Femur (tissue), 1 donor: Measurements from ENCODE around the gene PDE6H.

Source experiments
- DNase-seq: peaks from one replicate; pipeline ENCODE4 v3.0.0-alpha.2; 2017

PDE6H gene

DNA sequence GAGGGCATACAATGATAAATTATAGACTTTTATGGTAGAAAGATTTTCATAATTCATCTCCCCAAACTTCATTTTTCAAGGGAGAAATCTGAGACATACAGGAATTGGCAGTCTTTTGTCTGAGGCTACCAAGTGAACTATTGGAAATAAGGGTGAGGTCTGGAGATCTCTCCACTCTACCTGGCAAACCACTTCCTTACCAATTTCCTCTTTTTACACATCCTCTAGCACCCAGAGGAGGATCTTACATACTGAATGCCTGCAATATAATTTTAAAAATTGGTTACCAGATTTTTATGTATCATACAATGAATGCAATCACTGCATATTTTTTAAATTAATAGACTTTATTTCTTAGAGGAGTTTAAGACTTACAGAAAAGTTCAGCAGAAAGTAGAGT is 6.6 kb downstream of the PDE6H start:
- DNase-seq = no peak

DNA sequence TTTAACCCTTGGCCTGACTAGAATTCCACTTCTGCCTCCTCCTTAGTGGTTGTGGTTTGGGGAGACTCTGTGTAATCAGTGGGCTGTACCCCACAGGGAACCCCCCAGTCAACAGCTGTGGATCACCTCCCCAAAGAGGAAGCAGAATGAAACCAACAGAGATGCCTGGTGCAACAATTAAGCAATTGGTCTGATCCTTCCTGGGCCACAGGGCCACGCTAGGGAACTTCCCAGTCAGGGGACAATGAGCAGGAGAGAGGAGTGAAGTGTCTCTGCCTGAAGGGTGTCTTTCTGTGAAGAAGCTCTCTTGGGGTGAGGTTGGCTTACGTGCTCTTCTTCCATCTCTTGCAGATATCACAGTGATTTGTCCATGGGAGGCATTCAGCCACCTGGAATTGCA is 8.2 kb downstream of the PDE6H start:
- DNase-seq = no peak

DNA sequence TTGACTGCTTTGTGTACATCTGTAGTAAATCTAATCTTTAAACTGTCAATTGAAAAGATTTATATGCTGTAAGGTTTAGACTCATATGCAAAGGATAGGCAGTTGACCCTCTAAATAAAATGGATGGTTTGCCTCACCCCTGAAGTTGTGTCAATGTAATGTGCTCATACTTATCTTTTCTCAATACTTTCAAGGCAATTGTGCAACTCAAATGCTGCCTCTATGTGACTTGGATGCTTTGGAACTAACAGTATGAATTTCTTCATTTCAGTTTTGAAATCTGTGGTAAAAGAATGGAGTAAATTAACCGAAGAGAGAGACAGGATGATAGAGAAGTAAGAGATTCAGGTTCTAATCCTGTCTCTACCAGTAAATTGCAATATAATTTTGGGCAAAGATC is 9.7 kb downstream of the PDE6H start:
- DNase-seq = no peak

DNA sequence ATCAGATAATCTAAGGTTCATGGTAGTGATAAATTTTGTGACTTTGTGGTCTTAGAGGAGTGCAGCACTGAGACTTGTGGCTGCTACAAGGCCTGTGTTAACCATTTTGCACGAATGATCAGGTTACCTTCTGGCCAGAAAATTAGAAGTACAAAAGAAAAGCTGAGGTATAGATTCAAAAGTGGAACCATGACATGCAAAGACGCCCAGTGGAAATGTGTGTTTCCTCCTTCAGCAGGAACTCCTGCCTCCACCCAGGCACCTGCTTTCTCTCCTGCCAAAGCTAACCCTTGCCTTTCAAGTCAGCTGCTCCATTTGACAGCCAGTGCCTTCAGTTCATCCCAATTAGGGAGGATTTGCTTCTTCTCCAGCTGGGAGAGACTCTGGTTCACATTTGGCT is 10.1 kb downstream of the PDE6H start:
- no peak for DNase-seq

DNA sequence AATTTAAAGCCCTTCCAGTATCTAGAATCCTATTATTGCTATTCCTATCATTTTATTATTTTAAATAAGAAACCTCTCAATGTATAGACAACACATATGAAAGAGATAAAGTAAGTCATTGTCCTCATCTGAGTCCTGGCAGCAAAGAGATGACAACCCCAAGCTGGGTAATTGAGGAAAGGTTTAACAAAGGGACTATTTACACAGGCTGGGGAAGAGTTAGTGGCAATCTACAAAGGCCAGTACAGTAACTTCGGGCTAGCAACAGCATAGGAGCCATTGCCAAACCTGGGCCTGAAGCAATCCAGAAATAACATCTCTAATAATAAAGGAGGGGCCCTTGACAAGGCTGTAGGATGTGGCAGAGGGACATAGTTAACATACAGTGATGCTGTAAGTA is 11.2 kb downstream of the PDE6H start:
- no peak for DNase-seq

DNA sequence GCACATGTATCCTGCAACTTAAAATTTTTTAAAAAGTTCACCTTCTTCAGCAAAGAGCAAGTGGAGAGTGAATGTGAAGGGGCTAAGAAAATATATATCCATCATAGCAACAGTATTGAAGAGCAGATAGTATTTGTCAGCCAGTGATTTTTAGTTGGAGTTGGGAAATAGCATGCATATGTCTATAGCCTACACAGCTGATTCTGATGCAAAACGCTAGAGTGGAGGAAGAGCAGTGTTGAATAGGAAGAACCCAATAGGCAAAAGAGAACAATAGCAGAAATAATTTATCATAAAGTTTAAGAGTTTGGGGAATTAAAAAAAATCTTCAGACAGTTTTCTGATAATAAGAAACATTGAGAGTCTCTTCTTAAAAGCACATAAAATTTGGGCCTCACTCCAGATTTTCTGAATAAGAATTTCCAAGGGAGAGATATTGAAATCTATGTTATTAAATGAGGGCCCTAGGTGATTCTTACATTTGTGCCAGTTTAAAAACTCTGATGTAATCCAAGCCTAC is 12.0 kb downstream of the PDE6H start:
- no peak for DNase-seq

DNA sequence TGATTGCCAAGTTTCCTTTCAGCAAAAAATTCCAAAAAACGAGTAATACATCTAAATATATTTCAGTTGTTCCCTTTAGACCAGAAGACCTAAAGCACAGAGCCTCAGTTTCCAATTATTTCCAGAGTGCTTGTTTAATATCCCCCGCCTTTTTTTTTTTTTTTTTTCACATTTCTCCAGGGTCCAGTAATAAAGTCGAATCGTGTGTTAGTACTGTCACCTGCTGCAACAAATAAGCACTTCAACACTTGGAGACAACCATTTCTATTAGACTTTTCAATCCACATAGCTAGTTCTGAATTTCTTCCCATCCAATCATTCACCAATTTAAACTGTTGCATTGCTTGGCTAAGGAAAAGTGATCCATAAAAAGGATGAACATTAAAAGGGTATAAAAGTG is 13.6 kb downstream of the PDE6H start:
- DNase-seq = no peak

DNA sequence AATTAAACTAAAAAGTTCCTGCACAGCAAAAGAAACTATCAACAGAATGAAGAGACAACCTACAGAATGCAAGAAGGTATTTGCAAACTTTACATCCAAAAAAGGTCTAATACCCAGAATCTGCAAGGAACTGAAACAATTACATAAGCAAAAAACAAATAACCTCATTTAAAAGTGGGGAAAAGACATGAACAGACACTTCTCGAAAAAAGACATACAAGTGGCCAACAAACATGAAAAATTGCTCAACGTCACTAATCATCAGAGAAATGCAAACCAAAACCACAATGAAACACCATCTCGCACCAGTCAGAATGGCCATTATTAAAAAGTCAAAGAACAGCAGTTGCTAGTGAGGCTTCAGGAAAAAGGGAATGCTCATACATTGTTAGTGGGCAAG is 15.2 kb downstream of the PDE6H start:
- no peak for DNase-seq

DNA sequence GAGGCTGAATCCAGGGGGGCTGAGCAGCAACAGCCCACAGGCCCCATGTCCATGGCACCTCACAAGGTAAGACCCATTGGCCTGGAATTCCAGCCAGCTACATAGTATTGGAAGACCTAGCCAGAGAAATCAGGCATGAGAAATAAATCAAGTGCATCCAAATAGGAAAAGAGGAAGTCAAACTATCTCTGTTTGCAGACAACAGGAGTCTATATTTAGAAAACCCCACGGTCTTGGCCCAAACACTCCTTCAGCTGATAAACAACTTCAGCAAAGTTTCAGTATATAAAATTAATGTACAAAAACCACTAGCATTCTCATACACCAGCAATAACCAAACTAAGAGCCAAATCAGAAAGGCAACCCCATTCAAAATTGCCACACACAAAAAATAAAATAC is 16.9 kb downstream of the PDE6H start:
- no peak for DNase-seq

DNA sequence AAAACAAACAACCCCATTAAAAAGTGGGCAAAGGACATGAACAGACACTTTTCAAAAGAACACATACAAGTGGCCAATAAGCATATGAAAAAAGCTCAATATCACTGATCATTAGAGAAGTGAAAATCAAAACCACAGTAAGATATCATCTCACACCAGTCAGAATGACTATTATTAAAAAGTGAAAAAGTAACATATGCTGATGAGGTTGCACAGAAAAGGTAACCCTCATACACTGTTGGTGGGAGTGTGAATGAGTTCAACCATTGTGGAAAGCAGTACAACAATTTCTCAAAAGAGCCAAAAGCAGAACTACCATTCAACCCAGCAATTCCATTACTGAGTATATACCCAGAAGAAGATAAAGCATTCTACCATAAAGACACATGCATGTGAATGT is 18.2 kb downstream of the PDE6H start:
- DNase-seq = no peak

DNA sequence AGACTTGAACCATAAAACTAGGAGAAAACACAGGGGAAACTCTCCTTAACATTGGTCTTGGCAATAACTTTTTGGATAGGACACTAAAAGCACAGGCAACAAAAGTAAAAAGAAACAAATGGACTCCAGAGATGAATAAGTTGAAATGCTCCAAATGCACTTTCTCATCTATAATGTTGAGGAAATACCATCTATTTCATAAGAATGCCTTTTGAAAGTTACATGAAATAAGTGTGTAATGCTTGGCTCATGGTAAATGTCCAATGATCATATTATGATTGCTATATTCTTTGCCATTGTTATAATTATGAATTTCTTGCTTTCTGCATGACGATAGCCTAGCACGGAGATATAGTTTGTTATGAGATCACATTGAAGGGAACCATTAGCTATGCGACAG is 19.8 kb downstream of the PDE6H start:
- no peak for DNase-seq

DNA sequence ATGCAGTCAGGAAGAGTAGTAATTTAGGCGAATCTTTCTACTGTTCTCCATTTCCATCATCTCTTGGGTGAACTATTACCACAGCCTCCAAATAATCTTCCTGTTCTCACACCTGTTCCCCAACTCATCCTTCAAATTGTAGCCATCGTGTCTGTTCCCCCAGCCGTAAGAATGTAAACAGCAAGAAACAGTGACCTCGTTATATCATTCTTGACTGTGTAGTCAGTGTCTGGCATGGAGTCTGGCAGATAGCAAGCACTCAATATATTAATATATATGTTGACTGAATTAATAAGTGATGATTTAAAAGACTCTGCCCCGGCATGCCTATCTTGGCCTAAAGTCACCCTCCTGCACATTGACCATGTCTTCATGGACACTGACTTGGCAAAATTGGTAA is 20.3 kb downstream of the PDE6H start:
- no peak for DNase-seq

DNA sequence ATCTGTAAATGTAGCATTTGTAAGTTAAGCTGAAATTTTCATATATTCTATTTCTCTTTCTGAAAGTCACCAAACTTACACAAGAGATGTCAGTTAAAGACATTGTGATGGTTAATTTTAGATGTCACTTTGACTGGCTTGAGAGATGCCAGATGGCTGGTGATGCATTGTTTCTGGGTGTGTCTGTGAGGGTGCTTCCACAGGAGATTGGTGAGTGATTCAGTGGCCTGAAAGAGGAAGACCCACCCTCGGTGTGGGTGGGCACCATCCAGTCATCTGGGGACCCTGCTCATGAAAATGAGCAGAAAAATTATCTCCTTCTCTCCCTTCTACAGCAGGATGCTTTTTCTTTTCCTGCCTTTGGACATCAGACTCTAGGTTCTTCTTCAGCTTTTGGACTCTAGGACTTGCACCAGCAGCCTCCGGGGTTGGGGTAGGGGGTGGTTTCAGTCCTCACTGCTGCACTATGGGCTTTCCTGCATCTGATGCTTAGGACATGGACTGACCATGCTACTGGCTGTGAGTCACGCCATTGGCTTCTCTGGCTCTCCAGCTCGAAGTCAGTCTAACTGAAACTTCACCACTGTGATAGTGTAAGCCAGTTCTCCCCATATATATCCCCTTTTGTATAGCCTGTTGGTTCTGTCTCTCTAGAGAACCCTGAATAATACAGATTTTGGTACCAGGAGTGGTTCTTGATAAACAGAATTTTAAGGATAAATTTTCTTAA is 20.9 kb downstream of the PDE6H start:
- no peak for DNase-seq

DNA sequence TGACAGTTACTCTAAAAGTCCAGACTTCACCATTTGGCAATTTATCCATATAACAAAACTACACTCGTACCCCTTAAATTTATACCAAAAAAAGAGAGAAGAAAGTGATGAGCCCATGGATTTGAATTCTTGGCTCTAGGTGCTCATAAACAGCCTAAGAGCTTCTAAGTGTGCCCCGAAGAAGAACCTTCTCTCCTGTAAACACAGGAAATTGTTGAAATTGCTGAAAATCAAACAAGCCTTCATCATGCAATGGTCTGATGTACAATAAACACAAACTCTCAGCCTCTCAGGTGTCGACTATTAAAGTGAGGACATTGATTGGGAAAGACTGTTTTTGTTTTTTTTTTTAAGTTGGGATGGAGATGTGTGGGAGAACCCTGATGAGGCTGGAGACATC is 21.8 kb downstream of the PDE6H start:
- DNase-seq = no peak

DNA sequence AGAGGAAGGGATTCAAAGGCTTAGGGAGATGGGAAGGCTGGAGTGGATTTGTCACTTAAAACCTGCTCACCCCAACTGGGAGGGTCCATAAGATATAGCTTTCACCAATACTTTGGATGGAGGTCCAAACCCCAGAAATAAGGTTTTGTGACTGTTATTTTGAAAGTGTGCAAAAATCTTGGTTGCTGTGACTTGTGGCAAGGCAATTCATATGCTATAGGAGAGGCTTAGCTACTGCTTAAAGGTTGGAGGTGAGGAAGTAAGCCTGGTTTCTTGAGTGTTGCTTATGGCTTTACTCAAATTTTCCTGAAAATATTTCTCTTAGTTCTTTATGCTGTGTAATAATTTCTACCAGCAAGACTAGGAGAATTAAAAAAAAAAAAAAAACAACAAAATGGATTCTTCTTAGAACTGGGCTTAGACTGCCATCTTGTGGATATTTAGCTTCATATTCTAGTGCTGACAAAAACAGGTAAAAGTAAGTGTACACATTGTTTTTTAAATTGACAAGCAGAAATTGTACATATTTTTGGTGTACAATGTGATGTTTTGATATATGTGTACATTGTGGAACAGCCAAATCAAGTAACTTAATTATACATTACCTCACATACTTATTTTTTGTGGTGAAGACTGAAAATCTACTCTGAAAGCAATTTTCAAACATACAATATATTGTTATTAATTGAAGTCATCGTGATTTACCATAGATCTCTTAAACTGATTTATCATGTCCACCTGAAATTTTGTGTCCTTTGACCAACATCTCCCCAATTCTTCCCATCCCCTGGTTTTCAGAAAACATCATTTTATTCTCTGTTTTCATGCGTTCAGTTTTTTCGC is 23.0 kb downstream of the PDE6H start:
- DNase-seq = no peak

DNA sequence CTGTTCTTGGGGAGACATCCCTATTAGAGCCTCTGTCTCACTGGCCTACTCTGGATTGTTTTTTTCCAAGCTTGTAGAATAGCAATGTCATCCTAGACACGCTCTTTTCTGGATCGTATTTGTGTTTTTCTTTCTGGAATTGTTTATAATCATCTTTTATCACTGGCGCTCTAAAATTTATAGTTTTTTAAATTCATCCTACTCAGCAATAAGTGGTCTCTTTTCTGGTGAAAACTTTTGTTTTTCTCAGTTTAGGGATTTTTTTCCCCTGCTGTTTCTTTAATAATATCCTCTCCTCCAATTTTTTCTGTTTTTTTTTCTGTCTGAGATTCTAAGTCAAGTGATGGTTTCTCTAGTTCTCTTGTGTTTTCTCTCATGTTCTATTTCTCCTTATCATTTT is 25.2 kb downstream of the PDE6H start:
- no peak for DNase-seq

DNA sequence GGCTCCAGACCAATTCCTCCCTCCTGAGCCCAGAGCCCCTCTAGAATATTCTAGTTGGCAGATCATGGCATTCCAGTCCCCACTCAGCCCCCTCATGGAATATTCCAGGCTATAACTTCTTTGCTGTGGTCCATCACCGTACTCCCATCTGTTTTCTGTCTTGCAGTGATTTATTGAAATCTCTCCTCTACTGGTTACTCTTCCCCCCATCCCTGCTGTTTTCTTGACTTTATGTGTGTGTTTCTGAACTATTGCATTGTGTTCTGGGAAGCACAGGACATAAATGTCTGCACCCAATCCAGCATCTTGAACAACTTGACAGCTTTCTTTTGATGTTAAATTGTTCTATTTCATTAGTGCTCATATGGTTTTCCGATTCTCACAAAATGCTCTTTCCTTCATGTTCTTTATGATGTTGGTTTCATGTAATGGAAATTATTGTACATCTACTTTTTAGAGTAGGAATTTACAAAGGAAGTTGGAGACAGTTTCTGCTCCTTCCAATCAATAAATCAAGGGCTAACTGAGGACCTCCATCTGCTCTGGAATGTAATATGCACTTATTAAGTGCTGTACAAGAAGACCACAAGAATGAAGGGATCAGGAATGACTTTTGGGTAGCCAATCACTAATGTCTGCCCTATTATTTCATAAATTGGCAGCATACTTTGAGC is 26.3 kb downstream of the PDE6H start:
- no peak for DNase-seq

DNA sequence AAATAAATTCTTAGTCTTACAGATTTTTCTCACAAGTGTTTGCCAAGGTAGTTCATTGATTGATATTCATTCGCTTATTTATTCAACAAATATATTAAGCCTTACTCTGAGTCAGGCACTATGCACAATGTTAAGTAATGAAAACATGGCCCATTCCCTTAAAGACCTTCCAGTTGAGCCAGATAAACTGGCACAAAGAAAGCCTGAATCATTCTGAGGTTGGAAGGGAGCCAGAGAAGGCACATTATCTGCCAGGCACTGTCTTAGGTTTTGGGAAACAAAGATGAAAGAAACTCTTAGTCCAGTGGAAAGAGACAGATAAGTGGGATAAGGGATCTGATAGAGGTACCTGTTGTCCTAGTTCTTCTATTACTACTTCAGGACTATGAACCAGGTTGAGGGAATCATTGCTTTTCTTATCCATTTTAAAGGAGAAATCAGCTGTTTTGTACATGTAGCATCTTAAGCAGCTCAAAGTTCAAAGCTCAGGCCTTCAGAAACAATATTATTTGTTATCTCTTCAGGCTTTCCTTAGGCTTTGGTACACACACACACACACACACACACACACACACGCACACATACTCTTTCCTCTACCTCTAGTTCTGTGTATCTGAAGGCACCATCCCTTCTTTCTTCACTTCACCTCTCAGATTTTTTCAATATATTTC is 27.0 kb downstream of the PDE6H start:
- DNase-seq = no peak

DNA sequence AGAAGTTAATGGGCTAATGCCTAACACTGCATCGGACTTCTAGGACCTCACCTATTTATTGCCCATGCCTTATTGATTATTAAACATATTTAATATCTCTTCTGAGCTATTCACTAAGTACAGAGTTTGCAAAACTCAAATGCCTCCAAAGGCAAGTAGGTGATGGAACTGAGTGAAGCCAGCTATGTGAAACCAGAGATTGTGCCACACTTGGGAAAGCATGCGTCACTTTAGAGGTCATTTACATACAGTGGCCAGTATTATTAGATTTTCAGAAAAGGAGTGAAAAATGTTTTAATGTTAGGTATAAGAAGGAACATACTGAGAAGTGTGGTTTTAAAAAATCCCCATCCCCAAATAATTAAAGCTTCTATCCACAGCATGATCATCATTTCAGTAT is 27.7 kb downstream of the PDE6H start:
- no peak for DNase-seq

DNA sequence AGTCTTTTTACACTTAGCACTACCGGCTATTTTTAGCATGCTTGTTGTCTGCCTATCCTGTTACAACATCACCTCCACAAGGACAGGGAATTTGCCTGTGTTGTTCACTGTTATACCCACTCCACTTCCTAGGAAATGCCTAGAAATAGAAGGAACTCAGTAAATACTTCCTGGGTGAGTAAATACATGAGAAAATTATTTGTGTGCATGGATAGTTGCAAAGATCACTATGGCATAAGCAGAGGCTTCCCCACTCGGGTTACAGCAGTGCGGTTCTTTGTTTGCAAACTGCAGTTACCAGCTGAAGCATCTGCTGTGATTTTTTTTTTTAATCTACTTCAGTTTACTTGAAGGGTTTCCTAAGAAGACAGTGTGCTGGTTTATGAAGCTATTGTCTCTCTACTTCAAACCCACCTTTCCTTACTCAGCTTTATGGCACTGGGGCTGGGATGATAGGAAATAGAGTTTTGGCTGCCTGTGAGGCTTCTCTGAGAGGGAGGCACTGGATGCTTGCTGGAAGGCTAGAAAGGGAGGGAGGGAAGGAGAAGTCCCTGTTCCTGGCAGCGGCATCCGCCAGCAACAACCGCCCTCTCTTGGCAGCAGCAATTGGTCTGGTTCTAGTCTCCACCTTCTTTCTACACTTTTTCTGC is 29.0 kb downstream of the PDE6H start:
- peak; percentile 87 for DNase-seq

DNA sequence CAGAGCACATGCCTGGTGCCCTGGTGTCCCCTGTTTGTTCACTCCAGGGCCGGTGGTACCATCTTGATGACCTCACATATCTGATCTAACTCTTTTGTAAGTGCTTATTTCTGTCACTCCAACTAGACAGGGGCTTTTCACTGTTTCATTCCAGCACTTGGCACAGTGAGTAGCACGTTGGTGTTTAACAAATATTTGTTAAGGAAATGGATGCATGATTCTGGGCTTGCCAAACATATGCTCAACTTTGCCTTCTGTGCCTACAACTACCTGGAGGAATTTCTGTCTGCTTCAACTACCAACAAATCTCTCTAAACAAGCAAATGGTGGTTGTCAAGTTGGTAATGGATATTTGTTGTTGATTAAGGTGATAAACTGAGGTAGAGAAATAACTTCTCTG is 31.6 kb downstream of the PDE6H start:
- DNase-seq = no peak

DNA sequence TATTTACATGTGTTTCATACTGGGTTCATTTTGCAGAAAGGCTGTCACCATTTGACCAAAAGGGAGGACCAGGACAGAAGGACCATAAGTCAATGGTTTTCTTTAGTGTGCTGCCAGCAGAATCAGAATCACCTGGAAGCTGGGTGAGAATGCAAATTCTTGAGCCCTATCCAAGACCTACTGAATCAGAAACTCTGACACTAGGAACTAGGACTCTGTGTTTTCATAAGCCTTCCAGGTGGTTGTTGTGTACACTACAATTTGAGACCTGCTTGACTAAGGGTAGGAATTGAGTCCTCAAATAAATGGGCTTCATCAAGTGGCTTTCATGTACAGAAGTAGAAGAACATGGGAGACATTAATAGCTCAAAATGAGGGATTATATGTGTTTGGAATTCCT is 32.2 kb downstream of the PDE6H start:
- no peak for DNase-seq

DNA sequence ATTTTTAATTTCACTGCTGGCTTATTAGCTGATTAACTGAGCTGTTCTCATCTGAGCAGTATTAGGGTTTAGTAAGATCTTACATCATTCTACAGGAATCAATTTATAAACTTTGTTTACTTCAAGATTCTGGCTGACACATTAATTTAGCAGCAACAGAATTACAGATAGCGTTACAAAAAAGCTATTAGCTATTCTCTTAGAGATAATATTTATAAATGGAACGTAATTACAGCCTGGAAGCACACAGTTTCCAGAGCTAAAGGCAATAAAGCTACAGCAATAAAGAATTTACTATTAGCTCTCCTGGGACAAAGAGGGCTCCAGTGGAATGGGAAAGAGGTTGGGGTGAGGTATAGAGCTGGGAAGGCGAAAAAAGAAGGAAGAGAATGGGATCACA is 34.7 kb downstream of the PDE6H start:
- no peak for DNase-seq
